HG03558 (cell line): ENCODE results near the gene FOXL2NB.

Source experiments
- ATAC-seq: cut with Tn5 transposase; IDR thresholded peaks from one replicate; pipeline ENCODE4 v1.9.1; 2021; ENCODE audit warnings: moderate number of reproducible peaks; ENCODE audit not compliant: unreplicated experiment; ENCODE audit errors: extremely low read depth

FOXL2NB gene

GRCh38 chr3:138944929-138945708 lies 1.9 kb upstream of the FOXL2NB start:
- no peak for ATAC-seq

DNA sequence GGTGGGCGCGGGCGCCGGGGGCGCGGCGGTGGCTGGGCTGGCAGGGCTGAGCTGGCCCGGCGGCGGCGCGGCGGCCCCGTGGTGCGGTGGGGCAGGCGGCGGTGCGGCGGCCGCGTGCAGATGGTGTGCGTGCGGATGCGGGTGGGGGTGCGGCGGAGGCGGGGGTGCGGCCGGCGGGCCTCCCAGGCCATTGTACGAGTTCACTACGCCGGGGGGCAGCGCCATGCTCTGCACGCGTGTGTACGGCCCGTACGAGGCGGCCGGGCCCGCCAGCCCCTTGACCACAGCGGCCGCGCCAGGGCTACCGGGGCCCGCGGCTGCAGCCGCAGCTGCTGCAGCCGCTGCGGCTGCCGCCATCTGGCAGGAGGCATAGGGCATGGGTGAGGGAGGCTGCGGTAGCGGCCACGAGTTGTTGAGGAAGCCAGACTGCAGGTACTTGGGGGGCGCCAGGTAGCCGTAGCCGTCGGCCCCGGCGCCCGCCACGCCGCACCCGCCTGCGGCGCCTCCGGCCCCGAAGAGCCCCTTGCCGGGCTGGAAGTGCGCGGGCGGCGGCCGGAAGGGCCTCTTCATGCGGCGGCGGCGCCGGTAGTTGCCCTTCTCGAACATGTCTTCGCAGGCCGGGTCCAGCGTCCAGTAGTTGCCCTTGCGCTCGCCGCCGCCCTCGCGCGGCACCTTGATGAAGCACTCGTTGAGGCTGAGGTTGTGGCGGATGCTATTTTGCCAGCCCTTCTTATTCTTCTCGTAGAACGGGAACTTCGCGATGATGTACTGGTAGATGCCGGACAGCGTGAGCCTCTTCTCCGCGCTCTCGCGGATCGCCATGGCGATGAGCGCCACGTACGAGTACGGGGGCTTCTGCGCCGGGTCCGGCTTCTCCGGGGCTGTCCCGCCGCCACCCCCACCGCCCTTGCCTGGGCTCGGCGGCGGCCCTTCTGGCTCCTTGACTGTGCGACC lies 1.0 kb upstream of the FOXL2NB start:
- ATAC-seq = no peak

DNA sequence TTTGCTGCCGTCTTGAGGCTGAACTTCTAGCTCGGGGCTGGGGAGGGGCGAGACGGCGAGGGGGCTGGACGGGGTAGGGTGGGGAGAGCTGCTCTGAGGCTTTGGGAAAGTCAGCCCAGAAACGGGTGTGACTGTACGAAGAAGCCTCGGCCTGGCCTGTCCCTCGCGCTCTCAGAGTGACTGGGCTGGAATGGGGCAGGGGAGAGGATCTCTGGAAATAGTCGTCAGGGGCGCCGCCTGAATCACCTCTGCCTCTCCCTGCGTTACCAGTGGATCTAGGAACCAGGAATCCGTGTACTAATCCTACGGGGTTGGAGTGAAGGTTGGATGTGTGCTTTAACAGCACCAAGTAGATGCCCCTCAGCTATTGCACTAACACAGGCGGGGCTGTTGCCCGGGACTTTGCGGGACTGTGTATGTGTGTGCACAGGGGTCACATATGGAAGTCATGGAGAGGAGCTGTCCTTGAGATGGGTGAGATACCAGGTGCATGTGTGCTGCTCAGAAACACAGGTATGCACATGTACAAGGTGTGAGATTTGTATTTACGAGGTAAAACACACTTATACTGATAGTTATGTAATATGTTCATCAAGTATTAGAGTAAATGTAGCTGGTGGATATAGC lies 591 bp downstream of the FOXL2NB start:
- no peak for ATAC-seq

GRCh38 chr3:138948371-138949001 lies 1.5 kb downstream of the FOXL2NB start:
- ATAC-seq = no peak

DNA sequence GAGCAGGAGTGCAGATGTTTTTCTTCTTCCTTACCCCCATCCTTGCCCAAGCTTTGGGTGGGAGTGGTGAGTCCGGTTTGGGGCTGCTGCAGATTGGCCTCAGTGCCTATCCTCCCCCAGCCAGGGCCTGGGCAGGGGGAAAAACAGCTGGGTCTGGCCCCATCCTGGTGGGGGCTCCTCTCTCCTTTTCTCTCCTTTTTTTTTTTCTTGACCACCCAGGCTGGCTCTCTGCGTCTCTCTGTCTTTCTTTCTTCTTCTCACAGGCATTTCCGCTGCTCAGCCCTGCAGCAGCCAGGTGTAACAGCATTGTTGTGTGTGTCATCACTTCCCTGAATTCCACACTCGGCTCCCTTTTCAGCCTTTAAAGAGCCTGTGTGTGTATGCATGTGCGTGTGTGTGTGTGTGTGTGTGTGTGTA lies 2.0 kb downstream of the FOXL2NB start:
- no peak for ATAC-seq

- ATAC-seq = no peak
Measured at GRCh38 chr3:138949445-138950005, 2.5 kb downstream of the FOXL2NB start.

GRCh38 chr3:138950006-138950644 lies 3.1 kb downstream of the FOXL2NB start:
- ATAC-seq = no peak

- ATAC-seq = no peak
Measured at GRCh38 chr3:138950701-138951100, 3.7 kb downstream of the FOXL2NB start.

GRCh38 chr3:138960417-138960852 lies 13.4 kb downstream of the FOXL2NB start:
- ATAC-seq = no peak

GRCh38 chr3:138962854-138963560 lies 16.0 kb downstream of the FOXL2NB start:
- ATAC-seq = no peak

DNA sequence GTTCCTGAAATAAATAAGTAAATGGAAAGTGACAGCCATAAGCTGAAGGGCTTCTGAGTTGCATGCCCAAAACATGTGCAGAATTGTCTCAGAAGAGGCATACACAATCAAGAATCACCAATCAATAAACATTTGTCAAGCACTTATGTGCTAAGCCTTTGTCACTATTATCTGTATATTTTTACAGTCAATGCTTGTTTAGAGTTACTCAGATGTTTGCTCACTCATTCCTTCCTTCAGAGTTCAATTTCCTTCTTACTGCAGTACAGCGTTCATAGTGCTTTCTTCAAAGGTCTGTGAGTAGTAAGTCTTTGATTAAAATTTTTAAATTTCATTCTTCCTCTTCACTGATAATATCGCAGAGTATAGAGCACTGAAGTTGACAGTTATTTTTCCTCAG lies 17.2 kb downstream of the FOXL2NB start:
- ATAC-seq = no peak

DNA sequence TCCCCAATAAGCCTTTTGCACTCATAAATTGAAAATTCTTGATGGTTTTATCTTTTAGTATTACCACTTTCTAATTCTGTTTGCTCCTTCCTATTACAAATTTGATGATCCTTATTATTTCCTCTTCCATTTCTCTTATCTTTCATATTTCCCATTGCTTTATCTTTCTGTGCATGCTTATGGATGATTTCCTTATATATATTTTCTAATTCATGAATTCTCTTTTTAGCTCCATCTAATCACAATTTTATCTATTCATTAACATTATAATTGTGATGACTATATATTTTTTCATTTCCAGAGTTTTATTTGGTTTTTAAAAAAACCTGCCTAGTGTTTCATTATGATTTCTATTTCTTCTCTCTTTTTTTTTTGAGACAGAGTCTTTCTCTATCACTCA lies 17.9 kb downstream of the FOXL2NB start:
- ATAC-seq = no peak

DNA sequence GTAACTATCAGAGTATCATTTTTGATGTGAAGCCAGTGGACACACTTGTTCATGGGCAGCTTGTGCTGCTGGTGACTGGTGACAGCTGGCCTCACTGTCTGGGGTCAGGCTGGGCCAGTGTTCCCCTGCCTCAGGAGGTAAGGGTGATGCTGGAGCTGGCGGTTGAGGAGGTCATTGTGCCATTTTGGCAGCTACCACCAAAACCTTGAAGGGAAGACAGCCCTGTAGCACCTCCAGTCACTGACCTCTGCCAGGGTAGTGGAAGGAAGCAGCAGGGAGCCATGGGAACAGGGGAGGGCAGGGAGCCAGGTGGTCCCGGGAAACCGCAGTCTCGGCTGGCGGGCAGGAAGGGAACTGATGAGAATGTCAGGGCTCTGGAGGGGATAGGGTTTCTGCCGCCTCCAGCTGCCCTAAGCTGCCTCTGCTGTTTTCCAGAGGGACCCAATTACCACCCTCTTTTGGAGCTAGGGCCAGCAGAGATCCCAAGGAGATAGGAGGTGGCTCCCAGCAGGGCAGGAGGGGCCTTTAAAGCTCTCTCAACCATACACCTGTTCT lies 24.8 kb downstream of the FOXL2NB start:
- ATAC-seq = no peak

DNA sequence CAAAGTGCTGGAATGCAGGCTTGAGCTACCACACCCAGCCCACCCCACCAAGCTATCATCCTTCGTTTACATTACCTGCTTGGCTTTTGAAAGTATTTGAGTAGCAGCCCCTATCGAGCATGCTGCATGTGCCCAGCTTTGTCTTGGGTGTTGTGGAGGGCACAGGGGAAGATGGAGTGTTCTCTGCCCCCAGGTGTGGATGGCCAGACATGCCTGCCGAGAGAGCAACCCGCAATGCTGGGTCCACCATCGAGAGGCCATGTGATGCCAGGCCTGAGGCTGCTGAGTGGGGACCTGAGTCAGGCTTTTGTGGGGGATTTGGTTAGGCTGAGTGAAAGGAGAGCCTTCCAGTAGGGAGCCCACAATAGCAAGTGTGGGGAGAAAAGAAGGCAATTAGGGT lies 25.9 kb downstream of the FOXL2NB start:
- no peak for ATAC-seq

DNA sequence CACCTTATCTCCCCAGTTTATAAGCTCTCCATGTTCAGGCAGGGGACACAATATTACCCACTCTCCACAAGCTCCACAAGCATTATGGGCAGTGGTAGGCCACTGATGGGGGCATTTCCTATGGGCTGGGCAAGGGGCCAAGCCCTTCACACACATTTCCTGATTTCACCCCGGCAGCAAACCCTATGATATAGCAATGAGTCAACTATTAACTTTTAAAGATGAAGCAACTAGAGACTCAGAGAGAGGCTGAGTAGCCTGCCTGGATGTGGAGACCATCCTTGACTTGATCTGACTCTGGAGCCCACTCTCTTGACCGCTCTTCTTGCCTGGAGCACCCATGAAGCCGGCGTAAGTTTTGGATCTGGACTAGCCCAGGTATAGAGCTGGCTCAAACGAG lies 27.4 kb downstream of the FOXL2NB start:
- no peak for ATAC-seq

- no peak for ATAC-seq
Measured at GRCh38 chr3:138975351-138975750, 28.3 kb downstream of the FOXL2NB start.

DNA sequence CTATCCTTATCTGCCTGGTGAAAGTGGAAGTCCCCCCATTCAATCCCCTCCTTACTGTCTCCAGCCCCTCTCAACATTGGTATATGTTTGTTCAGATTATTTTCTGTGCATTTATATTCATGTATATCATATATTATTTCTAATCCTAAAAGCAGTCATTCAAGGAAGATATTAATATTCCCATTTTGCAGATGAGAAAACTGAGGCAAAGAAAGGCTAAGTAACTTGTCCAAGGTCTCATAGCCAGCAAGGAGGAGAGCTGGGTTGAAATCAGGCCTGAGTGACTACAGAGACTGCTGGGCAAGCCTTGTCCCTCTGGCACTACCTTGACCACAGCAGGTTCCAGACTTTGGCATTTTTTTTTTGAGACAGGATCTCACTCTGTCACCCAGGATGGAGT lies 29.0 kb downstream of the FOXL2NB start:
- ATAC-seq = no peak

DNA sequence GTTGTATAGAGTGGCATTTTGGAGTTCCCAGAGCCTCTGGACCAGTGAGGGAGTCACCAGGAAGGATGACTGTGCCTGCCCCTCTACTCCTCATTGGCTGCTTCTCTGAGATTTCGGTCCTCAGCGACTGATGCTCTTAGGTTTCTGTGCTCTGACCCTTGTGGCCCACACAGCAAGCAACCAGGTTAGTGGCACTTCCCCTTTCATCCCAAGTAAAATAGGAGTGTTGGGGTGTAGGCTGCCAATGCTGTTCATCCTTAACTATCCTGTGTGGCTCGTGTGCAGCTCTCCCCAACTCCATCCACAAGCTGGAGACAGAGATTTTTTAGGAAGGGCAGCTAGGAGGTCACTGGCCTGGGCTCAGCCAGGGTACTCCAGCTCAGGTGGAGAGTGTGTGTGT lies 37.8 kb downstream of the FOXL2NB start:
- no peak for ATAC-seq

DNA sequence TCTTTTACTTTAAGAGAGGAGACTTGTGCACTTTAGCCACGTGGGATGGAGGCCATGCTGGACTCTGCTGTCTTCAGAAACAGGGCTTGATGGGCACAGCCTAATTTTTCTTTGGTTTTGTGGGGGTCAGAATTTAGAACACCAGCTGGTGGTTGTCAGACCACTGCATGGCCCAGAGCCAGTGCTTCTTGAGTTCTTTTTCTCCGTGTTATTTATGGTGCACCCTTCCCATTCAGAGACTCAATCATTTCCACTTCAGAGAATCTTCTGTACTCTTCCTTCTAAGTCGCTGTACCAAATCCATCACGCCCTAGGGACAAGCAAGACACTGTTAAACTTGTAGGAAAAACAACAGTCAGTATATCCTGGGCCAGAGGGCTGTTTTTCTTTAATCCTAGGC lies 38.9 kb downstream of the FOXL2NB start:
- no peak for ATAC-seq
